H1 (cell line): ENCODE data around the gene GSKIP. TPM values are rescaled to one million over a fixed set of nuclear protein-coding genes. Genes with fewer than 3 reads are reported as not detected.

Experiments
- CEBPB ChIP-seq: IDR thresholded peaks from 2 replicates; pipeline ENCODE4 v1.6.1; 2012; ENCODE audit warnings: low read depth, low read length
- RBBP5 ChIP-seq: IDR thresholded peaks from 2 replicates; pipeline ENCODE4 v1.7.1; 2012; ENCODE audit warnings: low read depth, mild to moderate bottlenecking, inconsistent platforms, low read length, moderate library complexity, borderline replicate concordance
- USF2 ChIP-seq: IDR thresholded peaks from 2 replicates; pipeline ENCODE4 v1.6.1; 2011; ENCODE audit warnings: low read length, improper control_type of control experiment
- polyA plus RNA-seq, 7 experiments: library from polyadenylated mRNA; depleted of rRNA in 3 of 7; stranded (reverse) in 5 of 7; unstranded in 2 of 7; fragments of >200 nt in 5 of 7; fragments of 200-250 nt in 2 of 7; gene quantifications; 1 replicate in 5 of 7; 2 replicates in 1 of 7; 4 replicates in 1 of 7; pipeline versions ENCODE4 v1.2.1 to v1.2.3, GENCODE V29; 2011 to 2013; ENCODE audit warnings: missing spikeins in 2 of 7, mixed read lengths in 2 of 7
- total RNA-seq: library from RNA; stranded (reverse); fragmentation: NEBNext Ultra II Directional; extraction: Animal tissue kit (Norgen Biotek cat#: 25700); gene quantifications from 2 replicates; pipeline ENCODE4 v1.2.1, GENCODE V29; 2021
- TF ChIP-seq, protein P1 (sequence below), 3 experiments: IDR thresholded peaks; 1 replicate in 2 of 3; 2 replicates in 1 of 3; pipeline versions ENCODE4 v1.5.1 to v1.6.1; 2011; ENCODE audit warnings: low read length in 3 of 3, mild to moderate bottlenecking in 3 of 3, inconsistent platforms in 2 of 3, low read depth in 1 of 3, moderate library complexity in 1 of 3; ENCODE audit not compliant: insufficient read depth in 1 of 3; ENCODE audit errors: control extremely low read depth in 1 of 3

GSKIP gene
- total and polyA plus RNA-seq, 2 of the 8 experiments (the other 6 are each of a cell fraction or from before 2014, with no cell fraction given) = 20.3 to 37.1 TPM

GRCh38 chr14:96357216-96357615, 6.1 kb upstream of the GSKIP start (continued):
- TF ChIP-seq, protein P1, sequence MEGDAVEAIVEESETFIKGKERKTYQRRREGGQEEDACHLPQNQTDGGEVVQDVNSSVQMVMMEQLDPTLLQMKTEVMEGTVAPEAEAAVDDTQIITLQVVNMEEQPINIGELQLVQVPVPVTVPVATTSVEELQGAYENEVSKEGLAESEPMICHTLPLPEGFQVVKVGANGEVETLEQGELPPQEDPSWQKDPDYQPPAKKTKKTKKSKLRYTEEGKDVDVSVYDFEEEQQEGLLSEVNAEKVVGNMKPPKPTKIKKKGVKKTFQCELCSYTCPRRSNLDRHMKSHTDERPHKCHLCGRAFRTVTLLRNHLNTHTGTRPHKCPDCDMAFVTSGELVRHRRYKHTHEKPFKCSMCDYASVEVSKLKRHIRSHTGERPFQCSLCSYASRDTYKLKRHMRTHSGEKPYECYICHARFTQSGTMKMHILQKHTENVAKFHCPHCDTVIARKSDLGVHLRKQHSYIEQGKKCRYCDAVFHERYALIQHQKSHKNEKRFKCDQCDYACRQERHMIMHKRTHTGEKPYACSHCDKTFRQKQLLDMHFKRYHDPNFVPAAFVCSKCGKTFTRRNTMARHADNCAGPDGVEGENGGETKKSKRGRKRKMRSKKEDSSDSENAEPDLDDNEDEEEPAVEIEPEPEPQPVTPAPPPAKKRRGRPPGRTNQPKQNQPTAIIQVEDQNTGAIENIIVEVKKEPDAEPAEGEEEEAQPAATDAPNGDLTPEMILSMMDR (IDR thresholded peaks at IDR 0.05; ENCODE audit: control extremely low read depth in 1 of 3, insufficient read depth in 1 of 3, low read depth in 1 of 3, low read length in 3 of 3) = no peak
- TF ChIP-seq RBBP5 (no peak), CEBPB (no peak), USF2 (no peak)
